H1 (cell line): ENCODE measurements around the gene OPALIN. TPM values are rescaled to one million over a fixed set of nuclear protein-coding genes. Genes with fewer than 3 reads are reported as not detected.

Experiments
- BRCA1 ChIP-seq: IDR thresholded peaks from 2 replicates; pipeline ENCODE4 v1.6.1; 2012; ENCODE audit warnings: low read depth, low read length, improper control_type of control experiment
- CBX5 ChIP-seq: fragments of 300-800, 300-1000 bp; sonication (generic); IDR thresholded peaks from 2 replicates; pipeline ENCODE4 v1.7.1; 2016; ENCODE audit warnings: antibody characterized with exemption, low read length, low read depth
- CHD2 ChIP-seq: IDR thresholded peaks from 2 replicates; pipeline ENCODE4 v1.6.1; 2012; ENCODE audit warnings: low read length, improper control_type of control experiment
- HDAC6 ChIP-seq: IDR thresholded peaks from one replicate; pipeline ENCODE4 v1.7.1; 2012; ENCODE audit warnings: low read depth, mild to moderate bottlenecking, inconsistent platforms, low read length, moderate library complexity
- KDM5A ChIP-seq: fragments of 200-600 bp; IDR thresholded peaks from 2 replicates; pipeline ENCODE4 v1.7.1; 2012; ENCODE audit warnings: mild to moderate bottlenecking, low read length, inconsistent platforms, mixed read lengths
- RBBP5 ChIP-seq: IDR thresholded peaks from 2 replicates; pipeline ENCODE4 v1.7.1; 2012; ENCODE audit warnings: low read depth, mild to moderate bottlenecking, inconsistent platforms, low read length, moderate library complexity, borderline replicate concordance
- RXRA ChIP-seq: IDR thresholded peaks from 2 replicates; pipeline ENCODE4 v1.6.1; 2011; ENCODE audit warnings: low read depth, mild to moderate bottlenecking, low read length, moderate library complexity; ENCODE audit not compliant: insufficient read depth
- SIN3A ChIP-seq, 2 experiments: IDR thresholded peaks in 1 of 2; conservative IDR thresholded peaks in 1 of 2; 2 replicates each; pipeline ENCODE4 v1.6.1; 2011 to 2012; ENCODE audit warnings: low read length in 2 of 2, improper control_type of control experiment in 1 of 2, low read depth in 1 of 2, mild to moderate bottlenecking in 1 of 2
- SIRT6 ChIP-seq: IDR thresholded peaks from one replicate; pipeline ENCODE4 v1.7.1; 2012; ENCODE audit warnings: low read length, inconsistent platforms
- SIX5 ChIP-seq: IDR thresholded peaks from 2 replicates; pipeline ENCODE4 v1.6.1; 2011; ENCODE audit warnings: mild to moderate bottlenecking, low read depth, low read length
- TAF1 ChIP-seq: IDR thresholded peaks from 2 replicates; pipeline ENCODE4 v1.6.1; 2011; ENCODE audit warnings: mild to moderate bottlenecking, low read depth, low read length
- TBP ChIP-seq: IDR thresholded peaks from 2 replicates; pipeline ENCODE4 v1.6.1; 2011; ENCODE audit warnings: low read depth, low read length, improper control_type of control experiment
- polyA plus RNA-seq, 7 experiments: library from polyadenylated mRNA; depleted of rRNA in 3 of 7; stranded (reverse) in 5 of 7; unstranded in 2 of 7; fragments of >200 nt in 5 of 7; fragments of 200-250 nt in 2 of 7; gene quantifications; 1 replicate in 5 of 7; 2 replicates in 1 of 7; 4 replicates in 1 of 7; pipeline versions ENCODE4 v1.2.1 to v1.2.3, GENCODE V29; 2011 to 2013; ENCODE audit warnings: missing spikeins in 2 of 7, mixed read lengths in 2 of 7
- total RNA-seq: library from RNA; stranded (reverse); fragmentation: NEBNext Ultra II Directional; extraction: Animal tissue kit (Norgen Biotek cat#: 25700); gene quantifications from 2 replicates; pipeline ENCODE4 v1.2.1, GENCODE V29; 2021
- TF ChIP-seq, protein P1 (sequence below): fragments of 300-600 bp; sonication (generic); IDR thresholded peaks from 2 replicates; pipeline ENCODE4 v1.7.1; 2012; ENCODE audit warnings: low read length, moderate library complexity, mild to moderate bottlenecking, inconsistent platforms; ENCODE audit not compliant: insufficient replicate concordance

OPALIN gene
- total and polyA plus RNA-seq, 2 of the 8 experiments (the other 6 are each of a cell fraction or from before 2014, with no cell fraction given): 0.03 TPM; not detected in 1

DNA sequence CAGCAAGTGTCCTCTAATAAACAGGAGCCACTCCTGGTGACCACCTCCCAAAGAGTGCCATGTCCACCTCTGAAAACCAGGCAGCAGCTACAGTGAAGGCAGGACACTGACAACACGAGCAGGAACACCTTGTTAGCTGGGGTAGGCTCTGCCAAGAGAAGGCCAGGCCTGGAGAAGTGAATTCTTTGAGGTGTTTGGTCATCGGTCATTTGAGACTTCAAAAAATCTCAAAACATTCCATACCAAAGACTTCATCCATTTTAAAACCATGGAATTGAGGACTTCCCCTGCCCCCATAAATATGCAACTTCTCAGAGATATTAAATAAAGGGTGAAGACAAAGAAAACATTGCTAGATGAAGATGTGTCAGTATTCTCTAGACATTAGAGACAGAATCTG is 28.4 kb upstream of the OPALIN start (continued):
- TF ChIP-seq, protein P1, sequence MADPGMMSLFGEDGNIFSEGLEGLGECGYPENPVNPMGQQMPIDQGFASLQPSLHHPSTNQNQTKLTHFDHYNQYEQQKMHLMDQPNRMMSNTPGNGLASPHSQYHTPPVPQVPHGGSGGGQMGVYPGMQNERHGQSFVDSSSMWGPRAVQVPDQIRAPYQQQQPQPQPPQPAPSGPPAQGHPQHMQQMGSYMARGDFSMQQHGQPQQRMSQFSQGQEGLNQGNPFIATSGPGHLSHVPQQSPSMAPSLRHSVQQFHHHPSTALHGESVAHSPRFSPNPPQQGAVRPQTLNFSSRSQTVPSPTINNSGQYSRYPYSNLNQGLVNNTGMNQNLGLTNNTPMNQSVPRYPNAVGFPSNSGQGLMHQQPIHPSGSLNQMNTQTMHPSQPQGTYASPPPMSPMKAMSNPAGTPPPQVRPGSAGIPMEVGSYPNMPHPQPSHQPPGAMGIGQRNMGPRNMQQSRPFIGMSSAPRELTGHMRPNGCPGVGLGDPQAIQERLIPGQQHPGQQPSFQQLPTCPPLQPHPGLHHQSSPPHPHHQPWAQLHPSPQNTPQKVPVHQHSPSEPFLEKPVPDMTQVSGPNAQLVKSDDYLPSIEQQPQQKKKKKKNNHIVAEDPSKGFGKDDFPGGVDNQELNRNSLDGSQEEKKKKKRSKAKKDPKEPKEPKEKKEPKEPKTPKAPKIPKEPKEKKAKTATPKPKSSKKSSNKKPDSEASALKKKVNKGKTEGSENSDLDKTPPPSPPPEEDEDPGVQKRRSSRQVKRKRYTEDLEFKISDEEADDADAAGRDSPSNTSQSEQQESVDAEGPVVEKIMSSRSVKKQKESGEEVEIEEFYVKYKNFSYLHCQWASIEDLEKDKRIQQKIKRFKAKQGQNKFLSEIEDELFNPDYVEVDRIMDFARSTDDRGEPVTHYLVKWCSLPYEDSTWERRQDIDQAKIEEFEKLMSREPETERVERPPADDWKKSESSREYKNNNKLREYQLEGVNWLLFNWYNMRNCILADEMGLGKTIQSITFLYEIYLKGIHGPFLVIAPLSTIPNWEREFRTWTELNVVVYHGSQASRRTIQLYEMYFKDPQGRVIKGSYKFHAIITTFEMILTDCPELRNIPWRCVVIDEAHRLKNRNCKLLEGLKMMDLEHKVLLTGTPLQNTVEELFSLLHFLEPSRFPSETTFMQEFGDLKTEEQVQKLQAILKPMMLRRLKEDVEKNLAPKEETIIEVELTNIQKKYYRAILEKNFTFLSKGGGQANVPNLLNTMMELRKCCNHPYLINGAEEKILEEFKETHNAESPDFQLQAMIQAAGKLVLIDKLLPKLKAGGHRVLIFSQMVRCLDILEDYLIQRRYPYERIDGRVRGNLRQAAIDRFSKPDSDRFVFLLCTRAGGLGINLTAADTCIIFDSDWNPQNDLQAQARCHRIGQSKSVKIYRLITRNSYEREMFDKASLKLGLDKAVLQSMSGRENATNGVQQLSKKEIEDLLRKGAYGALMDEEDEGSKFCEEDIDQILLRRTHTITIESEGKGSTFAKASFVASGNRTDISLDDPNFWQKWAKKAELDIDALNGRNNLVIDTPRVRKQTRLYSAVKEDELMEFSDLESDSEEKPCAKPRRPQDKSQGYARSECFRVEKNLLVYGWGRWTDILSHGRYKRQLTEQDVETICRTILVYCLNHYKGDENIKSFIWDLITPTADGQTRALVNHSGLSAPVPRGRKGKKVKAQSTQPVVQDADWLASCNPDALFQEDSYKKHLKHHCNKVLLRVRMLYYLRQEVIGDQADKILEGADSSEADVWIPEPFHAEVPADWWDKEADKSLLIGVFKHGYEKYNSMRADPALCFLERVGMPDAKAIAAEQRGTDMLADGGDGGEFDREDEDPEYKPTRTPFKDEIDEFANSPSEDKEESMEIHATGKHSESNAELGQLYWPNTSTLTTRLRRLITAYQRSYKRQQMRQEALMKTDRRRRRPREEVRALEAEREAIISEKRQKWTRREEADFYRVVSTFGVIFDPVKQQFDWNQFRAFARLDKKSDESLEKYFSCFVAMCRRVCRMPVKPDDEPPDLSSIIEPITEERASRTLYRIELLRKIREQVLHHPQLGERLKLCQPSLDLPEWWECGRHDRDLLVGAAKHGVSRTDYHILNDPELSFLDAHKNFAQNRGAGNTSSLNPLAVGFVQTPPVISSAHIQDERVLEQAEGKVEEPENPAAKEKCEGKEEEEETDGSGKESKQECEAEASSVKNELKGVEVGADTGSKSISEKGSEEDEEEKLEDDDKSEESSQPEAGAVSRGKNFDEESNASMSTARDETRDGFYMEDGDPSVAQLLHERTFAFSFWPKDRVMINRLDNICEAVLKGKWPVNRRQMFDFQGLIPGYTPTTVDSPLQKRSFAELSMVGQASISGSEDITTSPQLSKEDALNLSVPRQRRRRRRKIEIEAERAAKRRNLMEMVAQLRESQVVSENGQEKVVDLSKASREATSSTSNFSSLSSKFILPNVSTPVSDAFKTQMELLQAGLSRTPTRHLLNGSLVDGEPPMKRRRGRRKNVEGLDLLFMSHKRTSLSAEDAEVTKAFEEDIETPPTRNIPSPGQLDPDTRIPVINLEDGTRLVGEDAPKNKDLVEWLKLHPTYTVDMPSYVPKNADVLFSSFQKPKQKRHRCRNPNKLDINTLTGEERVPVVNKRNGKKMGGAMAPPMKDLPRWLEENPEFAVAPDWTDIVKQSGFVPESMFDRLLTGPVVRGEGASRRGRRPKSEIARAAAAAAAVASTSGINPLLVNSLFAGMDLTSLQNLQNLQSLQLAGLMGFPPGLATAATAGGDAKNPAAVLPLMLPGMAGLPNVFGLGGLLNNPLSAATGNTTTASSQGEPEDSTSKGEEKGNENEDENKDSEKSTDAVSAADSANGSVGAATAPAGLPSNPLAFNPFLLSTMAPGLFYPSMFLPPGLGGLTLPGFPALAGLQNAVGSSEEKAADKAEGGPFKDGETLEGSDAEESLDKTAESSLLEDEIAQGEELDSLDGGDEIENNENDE: no peak
- no peak for TF ChIP-seq SIN3A (conservative IDR thresholded peaks at IDR 0.05 in 1 of 2, IDR thresholded peaks at IDR 0.05 in 1 of 2; ENCODE audit: low read depth in 1 of 2, low read length in 2 of 2)
- no peak for TF ChIP-seq HDAC6
- no peak for TF ChIP-seq CHD2
- no peak for TF ChIP-seq SIRT6
- TF ChIP-seq RXRA: no peak
- TF ChIP-seq TBP: no peak
- TF ChIP-seq TAF1: no peak
- TF ChIP-seq BRCA1: no peak
- TF ChIP-seq RBBP5: no peak
- TF ChIP-seq SIX5: no peak
- TF ChIP-seq KDM5A: no peak
- TF ChIP-seq CBX5: no peak
